Upper lobe of left lung (tissue), 6 donors: ENCODE measurements around the gene SAMD8. TPM values are rescaled to one million over a fixed set of nuclear protein-coding genes. Genes with fewer than 3 reads are reported as not detected.

Experiments used
- ATAC-seq, 2 donors: fragments of 200-7000 bp; cut with Tn5 transposase; one replicate each; pipeline ENCODE4 v1.9.1; 2022; ENCODE audit warnings: mild to moderate bottlenecking in 2 of 2, moderate library complexity in 2 of 2; ENCODE audit not compliant: low FRiP score in 2 of 2
- DNase-seq, 2 donors: peaks; one replicate each; pipeline ENCODE4 v3.0.0-alpha.2; 2019 to 2020
- H3K27ac ChIP-seq, 4 donors: fragments of 200-600 bp; sonication (generic); one replicate each; pipeline ENCODE4 v1.5.1; 2016 to 2019
- H3K27me3 ChIP-seq, 4 donors: fragments of 200-600 bp; sonication (generic); one replicate each; pipeline ENCODE4 v1.5.1; 2017 to 2019
- H3K36me3 ChIP-seq, 4 donors: fragments of 200-600 bp; sonication (generic); one replicate each; pipeline ENCODE4 v1.5.1; 2016 to 2019
- H3K4me1 ChIP-seq, 4 donors: fragments of 200-600 bp; sonication (generic); one replicate each; pipeline ENCODE4 v1.5.1; 2018 to 2019
- H3K4me3 ChIP-seq, 4 donors: fragments of 200-600 bp; sonication (generic); one replicate each; pipeline ENCODE4 v1.5.1; 2017 to 2019; ENCODE audit warnings: mild to moderate bottlenecking in 2 of 4, moderate library complexity in 1 of 4
- H3K9me3 ChIP-seq, 4 donors: fragments of 200-600 bp; sonication (generic); one replicate each; pipeline ENCODE4 v1.5.1; 2018 to 2019
- CTCF ChIP-seq, 6 experiments: fragments of 450-650 bp in 4 of 6; fragments of 200-600 bp in 2 of 6; sonication (generic) in 2 of 6; IDR thresholded peaks; one replicate each; pipeline ENCODE4 v1.5.1; 2016 to 2019; ENCODE audit warnings: antibody characterized with exemption in 6 of 6
- EP300 ChIP-seq, 4 donors: sonication (generic); formaldehyde crosslinking; IDR thresholded peaks; one replicate each; pipeline ENCODE4 v1.5.1; 2017; ENCODE audit warnings: antibody characterized with exemption in 4 of 4, control low read depth in 2 of 4
- POLR2A ChIP-seq, 4 donors: fragments of 450-650 bp; IDR thresholded peaks; one replicate each; pipeline ENCODE4 v1.5.1; 2016 to 2017; ENCODE audit warnings: antibody characterized with exemption in 4 of 4, mild to moderate bottlenecking in 2 of 4
- POLR2AphosphoS5 ChIP-seq, 2 donors: sonication (generic); formaldehyde crosslinking; IDR thresholded peaks; one replicate each; pipeline ENCODE4 v1.5.1; 2017; ENCODE audit warnings: antibody characterized with exemption in 2 of 2
- WGBS, 2 donors: methylation state at CpG; one replicate each; pipeline ENCODE4 v1.1.5; 2017 to 2018; 5-methylcytosine and 5-hydroxymethylcytosine counted together
- total RNA-seq, 6 donors: library from RNA; depleted of rRNA in 4 of 6; stranded (reverse); fragments of >200 nt in 4 of 6; gene quantifications; one replicate each; pipeline versions ENCODE4 v1.1.0 to v1.2.1, GENCODE V29; 2016 to 2021
- donor health status: DM: no; HTN: no; CAD: no; lungs with moderate emphysema.
- donor health status: DM: no; HTN: yes; CAD: no; lungs with severe emphysema.

SAMD8 gene
- total RNA-seq, 6 donors from 2014 or later = 8.4 to 36.2 (median 18.0) TPM

GRCh38 chr10:75137533-75138438, 26.3 kb downstream of the SAMD8 start:
- Histone ChIP-seq H3K36me3 (no peaks in the 10 kb centered on the region), H3K9me3 (no peaks in the 10 kb centered on the region), H3K4me3 (no peak overlapping the region), H3K4me1 (peaks cover 3 to 20% (median 4%) of the 10 kb centered on the region in 4 donors), H3K27me3 (no peaks in the 10 kb centered on the region), H3K27ac (no peak overlapping the region)
- TF ChIP-seq POLR2A (IDR thresholded peaks at IDR 0.05) = no peak
- no peak for TF ChIP-seq POLR2AphosphoS5 (IDR thresholded peaks at IDR 0.05)
- TF ChIP-seq EP300 (IDR thresholded peaks at IDR 0.05) = no peak
- TF ChIP-seq CTCF (IDR thresholded peaks at IDR 0.05) = no peak
- 73 to 76% methylated on average over 3 of the region's 3 CpGs for WGBS, 2 donors
- DNase-seq (no peak), ATAC-seq (peak in 1 of 2 donors; percentile 86)

- Histone ChIP-seq H3K27ac (no peak overlapping the region), H3K27me3 (no peaks in the 10 kb centered on the region), H3K4me1 (peaks cover 4 to 36% (median 19%) of the 10 kb centered on the region in 4 donors), H3K36me3 (no peaks in the 10 kb centered on the region), H3K4me3 (no peak overlapping the region), H3K9me3 (no peaks in the 10 kb centered on the region)
- TF ChIP-seq CTCF (IDR thresholded peaks at IDR 0.05) (no peak), EP300 (IDR thresholded peaks at IDR 0.05) (no peak), POLR2A (IDR thresholded peaks at IDR 0.05) (no peak), POLR2AphosphoS5 (IDR thresholded peaks at IDR 0.05) (no peak)
- ATAC-seq = no peak
- 90 to 100% methylated on average over 4 of the region's 4 CpGs for WGBS, 2 donors
- no peak for DNase-seq
Measured at GRCh38 chr10:75140246-75140645, 28.8 kb downstream of the SAMD8 start.

GRCh38 chr10:75143353-75143752, 31.9 kb downstream of the SAMD8 start:
- Histone ChIP-seq H3K27ac (no peak overlapping the region), H3K36me3 (no peaks in the 10 kb centered on the region), H3K27me3 (no peaks in the 10 kb centered on the region), H3K4me1 (peaks cover 0 to 24% (median 19%) of the 10 kb centered on the region in 4 donors), H3K4me3 (no peak overlapping the region), H3K9me3 (no peaks in the 10 kb centered on the region)
- TF ChIP-seq CTCF (IDR thresholded peaks at IDR 0.05) (no peak), EP300 (IDR thresholded peaks at IDR 0.05) (no peak), POLR2A (IDR thresholded peaks at IDR 0.05) (no peak), POLR2AphosphoS5 (IDR thresholded peaks at IDR 0.05) (no peak)
- no peak for DNase-seq
- no peak for ATAC-seq
- WGBS, 2 donors = 39 to 71% methylated on average over 1 of the region's 1 CpG

GRCh38 chr10:75145590-75145989, 34.1 kb downstream of the SAMD8 start:
- no peak overlapping the region for H3K27ac ChIP-seq
- DNase-seq = no peak
- no peak overlapping the region for H3K4me3 ChIP-seq
- peaks cover 0 to 3% (median 1%) of the 10 kb centered on the region in 4 donors for H3K36me3 ChIP-seq
- no peaks in the 10 kb centered on the region for H3K9me3 ChIP-seq
- TF ChIP-seq EP300 (IDR thresholded peaks at IDR 0.05) = no peak
- TF ChIP-seq CTCF (IDR thresholded peaks at IDR 0.05) = no peak
- H3K27me3 ChIP-seq = no peaks in the 10 kb centered on the region
- WGBS, 2 donors = 73 to 83% methylated on average over 1 of the region's 1 CpG
- ATAC-seq = no peak
- H3K4me1 ChIP-seq = peaks cover 0 to 23% (median 16%) of the 10 kb centered on the region in 4 donors
